HG03342 (cell line): ENCODE measurements around the gene DGCR2.

Experiments
- ATAC-seq: cut with Tn5 transposase; IDR thresholded peaks from one replicate; pipeline ENCODE4 v1.9.1; 2021; ENCODE audit warnings: mild to moderate bottlenecking, moderate library complexity; ENCODE audit not compliant: unreplicated experiment

The DGCR2 gene

DNA sequence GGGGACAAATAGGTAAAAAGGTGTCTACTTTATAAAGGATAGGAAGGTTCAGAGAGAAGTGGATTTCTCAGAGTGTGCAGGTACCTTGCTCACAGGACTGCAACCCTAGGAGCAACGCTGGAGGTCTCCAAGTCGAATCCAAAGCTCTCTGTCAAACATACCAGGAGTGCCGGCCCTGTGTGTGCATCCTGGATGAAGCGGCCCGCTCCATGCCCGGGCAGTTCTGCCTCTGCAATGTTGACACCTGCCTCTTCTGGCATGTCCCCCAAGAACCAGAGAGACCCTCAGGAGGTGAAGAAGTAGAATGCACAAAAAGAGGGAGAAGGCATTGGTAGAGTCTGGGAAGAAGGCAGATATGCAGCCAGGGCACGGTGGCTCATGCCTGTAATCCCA is 5.8 kb upstream of the DGCR2 start:
- no peak for ATAC-seq

DNA sequence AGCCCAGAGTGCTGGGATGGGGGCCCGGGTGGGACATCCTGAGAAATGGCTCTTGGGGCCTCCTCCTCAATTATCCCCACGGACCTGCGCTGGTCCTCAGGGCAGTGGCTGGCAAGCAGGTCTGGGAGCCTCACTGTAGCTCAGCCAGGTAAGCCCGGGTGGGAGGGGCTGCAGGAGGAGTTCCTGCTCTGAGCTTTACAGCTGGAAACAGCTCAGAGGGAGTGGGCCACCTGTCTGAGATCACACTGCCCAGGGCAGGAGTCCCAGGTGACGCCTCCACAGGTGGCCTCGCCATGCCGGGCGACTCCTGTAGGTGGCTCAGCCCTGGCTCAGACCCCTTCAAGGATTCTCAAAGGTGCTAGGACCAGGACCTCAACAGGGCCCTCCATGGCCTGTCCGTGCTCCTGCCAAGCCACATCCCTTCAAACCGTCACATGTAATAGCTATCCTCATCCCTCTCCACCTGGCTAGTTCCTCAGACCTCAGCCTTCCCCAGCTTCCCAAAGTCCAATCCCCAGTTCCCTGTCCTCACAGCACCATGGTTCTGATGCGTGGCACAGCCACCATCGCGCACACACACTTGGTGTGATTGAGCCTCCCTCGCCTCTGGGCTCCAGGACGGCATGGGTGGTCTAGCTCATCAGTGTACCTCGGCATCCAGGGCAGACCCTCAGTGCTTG is 5.3 kb upstream of the DGCR2 start:
- ATAC-seq = no peak

DNA sequence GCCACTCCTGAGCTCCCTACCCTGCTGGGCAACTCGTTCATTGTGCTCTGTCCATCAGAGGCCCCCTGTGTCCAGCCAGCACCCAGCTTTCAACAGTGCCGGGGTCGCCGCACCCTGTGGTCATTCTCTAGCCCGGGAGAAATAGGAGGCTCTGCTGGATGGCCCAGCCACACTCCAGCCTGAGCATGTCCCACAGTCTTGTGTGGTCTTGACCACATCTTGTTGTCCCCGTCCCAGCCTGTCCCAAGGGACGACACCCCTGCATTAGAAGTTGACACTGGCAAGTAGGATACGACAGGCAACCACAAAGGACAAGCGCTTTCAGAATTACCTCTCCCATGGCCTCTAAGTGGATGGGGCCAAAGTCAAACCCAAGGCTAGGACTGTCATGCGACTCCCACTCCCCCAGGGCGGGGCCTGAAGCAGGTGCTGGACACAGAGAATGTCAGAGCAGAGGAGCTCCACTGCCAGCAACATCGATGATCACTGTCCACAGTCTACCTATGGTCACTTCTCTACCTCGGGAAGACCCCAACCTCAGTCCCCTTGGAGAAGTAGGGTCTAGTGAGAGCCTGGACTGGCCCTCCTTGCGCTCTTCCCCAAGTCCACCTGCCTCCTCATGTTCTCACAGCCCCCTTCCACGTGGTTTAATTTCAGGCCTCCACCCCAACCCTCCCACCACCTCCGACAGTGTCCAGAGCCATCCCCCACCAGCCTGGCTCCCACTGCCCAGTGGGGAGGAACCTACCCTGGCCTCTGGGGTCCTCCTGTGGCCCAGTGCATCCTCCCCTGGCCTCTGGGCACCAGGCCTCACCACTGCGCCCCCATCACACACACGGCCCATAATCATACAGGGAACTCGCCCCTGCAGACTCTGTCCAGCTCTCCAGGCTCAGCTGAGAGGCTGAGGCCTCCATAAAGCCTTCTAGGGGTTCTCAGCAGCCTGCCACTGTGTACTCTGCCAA is 4.4 kb upstream of the DGCR2 start:
- ATAC-seq = no peak

DNA sequence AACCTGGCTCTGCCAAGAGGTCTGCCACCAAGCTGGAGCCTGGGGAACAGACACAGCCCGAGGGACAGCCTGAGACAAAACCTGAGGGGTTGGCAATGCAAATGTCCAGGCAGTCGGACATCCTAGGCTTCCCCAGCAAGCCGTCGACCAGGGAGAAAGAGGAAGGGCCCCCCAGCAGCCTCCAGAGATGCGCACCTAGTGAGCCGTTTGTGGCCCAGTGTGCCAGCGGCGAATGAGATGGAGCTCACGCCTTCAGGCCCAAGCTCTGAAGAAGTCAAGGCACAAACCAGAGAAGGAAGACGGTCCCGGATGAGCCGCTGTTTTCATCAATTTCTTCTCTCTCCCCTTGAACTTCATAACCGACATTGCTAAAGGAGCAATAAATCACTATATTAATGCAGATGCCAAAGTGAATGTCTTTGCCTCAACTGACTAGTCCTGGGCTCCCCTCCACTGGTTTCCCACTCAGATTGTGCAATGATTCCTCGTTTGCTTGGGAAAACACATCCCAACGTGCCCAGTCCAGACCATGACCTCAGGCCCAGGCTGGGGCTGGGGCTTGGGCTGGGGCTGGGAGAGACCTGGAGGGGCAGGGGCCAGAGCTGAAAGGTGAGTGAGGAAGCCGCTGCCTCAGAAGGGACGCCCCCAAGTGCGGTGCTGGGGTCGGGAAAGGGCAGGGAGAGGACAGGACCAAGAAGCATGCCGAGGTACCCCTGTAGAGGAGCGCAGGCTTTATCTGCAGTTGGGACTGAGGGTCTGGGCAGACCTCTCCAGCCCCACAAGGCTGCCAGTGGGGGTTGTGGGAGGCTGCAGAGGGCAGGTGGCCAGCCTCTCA is 3.5 kb upstream of the DGCR2 start:
- ATAC-seq = no peak

DNA sequence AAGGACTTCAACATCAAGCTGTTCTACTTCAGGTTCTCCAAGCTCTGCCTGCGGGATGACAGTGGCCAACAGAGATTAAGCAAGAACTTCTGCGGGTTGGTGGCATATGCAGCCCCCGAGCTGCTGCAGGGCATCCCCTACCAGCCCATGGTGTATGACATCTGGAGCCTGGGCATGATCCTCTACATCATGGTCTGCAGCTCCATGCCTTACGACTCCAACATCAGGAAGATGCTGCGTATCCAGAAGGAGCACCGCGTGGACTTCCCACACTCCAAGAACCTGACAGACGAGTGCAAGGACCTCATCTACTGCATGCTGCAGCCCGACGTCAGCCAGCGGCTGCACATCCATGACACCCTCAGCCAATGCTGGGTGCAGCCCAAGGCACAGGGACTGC is 2.8 kb upstream of the DGCR2 start:
- ATAC-seq = no peak

DNA sequence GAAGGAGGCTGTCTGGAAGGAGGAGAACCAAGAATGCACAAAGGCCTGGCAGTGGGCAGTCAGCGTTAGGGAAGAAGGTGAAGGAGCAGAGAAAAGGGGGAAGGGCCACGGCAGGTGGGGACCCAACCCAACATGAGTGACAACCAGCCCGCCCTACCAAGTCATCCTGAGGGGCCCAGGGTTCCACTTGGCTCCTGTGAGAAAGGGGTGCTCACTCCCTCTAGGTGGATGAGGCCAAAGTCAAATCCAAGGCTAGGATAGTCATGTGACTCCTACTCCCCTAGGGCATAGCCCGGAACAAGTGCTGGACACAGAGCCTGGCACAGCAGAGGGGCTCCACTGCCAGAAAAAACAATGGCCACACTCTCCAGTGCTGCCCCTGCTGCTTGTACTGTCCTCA is 2.2 kb upstream of the DGCR2 start:
- ATAC-seq = no peak

DNA sequence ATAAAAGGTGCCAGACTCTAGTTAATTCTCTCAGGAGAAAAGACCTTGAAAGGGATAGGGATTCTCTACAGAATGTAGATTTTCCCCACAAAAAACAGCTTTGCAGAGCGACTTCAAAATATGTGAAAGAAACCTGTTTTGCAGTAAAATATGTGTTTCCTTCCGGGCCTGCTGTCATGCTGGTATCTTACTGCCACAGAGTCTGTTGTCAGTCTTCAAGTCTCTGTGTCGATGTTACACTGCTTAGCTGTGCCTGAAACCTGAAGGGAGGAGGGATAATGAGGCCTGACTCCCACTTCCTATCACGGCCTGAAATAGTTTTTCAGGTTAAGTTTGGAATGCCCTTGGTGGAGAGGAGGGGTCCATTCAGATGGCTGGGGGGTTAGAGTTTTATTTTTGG is 1.7 kb upstream of the DGCR2 start:
- no peak for ATAC-seq

DNA sequence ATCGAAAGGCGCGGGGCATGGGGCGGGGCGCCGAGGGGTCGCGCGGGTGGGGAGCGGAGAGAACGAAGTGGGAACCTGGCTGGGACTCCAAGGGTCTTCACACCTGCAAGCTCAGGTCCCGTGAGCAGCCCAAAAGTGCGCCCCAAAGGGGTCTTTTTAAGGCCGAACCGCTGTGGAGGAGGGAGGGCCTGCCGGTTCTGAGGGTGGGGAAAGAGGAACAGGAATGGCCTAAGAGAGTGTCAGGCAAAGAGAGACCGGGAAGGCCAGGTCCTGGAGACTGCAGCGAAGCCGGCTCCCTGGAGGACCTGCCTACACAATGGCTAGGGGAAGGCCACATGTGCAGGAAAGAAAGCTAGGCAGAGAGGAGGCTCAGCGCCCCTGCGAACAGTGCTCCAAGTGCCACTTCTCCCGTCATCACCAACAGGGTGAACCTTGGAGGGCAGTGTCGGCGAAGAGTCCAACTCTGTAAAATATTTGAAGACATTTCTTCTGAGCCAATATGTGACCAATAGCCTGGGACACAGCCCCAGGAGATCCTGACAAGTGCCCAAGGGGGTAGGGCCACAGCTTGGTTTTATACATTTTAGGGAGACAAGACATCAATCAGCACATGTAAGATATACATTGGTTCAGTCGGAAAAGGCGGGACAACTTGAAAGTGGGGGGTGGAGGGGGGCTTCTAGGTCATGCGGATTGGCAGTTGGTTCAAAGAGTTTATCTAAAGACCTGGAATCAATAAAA is 710 bp upstream of the DGCR2 start:
- no peak for ATAC-seq

DNA sequence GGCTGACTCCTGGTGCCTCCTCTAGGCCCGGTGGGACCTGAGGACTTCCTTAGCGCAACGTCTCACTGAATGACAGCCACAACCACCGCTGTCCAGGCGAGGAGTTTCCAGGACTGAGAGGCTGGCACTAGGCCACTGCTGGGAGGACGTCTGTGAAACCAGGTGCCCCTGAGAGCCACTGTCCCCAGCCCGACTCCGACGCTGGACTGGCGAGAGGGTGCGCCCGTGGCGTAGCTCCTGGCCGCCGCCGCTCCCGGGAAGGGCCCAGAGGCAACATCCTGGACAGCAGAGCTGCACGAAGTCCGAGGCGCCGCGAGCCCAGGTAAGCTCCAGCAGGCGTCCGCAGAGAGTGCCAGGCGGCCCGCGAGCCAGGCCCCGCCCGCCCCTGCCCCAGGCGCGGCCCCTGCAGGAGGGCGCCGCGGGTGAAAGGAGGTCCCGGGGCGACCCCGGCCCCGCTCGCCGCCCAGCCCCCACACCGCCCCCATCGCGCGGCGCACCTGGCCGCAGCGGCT is 525 bp downstream of the DGCR2 start:
- ATAC-seq = peak; percentile 13

DNA sequence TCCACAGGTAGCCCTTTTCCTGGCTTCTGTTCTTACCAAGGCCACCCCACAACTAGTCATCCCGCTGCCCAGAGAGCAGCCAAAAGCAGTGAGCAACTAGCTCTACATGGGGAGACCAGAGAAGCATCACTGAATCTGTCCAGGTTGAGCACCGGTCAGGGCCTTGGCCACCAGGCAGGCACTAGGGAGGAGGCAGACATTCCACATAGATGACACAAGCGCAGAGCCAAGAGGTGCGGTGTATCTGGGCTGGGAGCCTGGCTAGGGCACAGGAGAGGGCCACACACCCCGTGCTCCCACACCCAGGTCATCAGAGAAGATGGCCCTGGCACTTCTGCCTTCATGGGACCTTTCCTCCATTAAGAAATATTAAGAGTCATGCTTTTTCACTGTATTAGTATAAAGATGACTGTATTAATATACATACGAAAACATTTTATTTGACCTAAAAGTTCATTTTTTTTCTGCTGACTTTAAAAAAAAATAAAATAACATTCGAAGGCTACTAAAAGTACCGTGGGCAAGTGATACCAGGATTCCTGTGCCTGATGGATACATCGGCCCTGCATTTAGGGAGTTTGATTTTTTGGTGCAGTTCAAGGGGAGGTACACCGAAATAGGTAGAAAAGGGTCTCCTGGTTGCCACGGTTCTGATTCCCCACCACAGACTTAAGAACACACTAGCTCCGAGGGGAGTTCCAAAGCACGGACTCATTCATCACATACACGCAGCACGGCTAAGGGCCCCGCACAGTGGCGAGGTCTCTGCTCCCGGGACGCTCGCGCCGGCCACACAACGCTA is 1.2 kb downstream of the DGCR2 start:
- ATAC-seq = peak; percentile 4

DNA sequence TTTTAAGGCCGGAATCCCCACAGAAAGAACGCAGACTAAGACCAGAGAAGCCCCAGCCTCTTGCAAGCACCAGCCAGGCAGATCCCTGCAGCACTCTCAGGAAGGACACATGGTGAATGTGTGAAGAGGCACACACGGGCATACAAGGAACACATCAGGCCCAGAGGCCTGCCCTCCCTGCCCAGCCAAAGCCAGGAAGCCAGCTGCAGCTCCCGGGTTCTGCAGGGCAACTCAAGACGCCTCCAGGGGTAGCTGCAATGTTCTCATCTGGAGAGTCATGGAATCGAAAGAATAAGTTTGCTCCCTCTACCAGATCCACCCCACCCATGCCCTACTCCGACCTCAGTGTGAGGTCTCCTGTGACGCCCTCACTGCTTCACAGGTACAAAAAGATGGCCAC is 2.3 kb downstream of the DGCR2 start:
- no peak for ATAC-seq

DNA sequence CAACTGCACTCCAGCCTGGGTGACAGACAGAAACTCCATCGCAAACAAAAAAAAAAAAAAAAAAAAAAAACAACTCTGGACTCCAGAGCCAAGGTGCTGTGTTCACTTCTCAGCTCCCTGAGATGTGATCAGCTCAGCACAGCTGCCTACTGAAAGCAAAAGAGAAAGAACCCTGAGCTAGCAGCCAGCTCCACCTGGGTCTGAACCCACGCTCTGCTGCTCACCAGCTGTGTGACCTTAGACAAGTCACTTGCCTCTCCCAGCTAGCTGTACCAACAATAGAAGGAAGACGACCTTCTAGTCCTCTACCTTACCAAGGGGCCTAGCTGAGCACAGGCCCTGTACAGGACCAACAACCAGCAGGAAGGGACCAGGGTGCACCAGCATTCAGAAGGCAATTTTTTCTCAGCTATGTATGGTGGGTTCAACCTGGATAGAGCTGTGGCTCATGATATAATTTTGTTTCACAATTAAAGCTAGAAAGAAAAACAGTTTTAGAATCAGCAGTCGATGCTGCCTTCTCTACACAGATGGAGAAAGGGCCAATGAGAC is 3.8 kb downstream of the DGCR2 start:
- ATAC-seq = peak; percentile 48

DNA sequence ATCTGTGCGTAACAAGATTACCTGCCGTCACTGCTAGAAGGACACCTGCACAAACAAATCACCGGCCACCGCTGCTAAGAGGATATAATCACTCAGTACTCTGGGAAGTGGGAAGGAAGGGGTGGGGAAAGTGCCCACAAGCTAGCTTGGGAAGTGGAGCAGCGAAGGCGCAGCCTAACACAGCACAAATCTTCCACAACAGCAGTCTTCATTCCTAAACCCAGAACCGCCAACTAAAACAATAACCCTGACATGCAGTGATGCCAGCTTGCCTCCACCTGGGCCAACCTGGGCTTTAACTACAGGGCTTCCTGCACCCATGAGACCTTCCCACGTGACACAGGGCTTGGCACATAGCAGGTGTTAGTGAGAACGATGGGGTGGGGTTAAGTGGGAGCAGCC is 5.1 kb downstream of the DGCR2 start:
- no peak for ATAC-seq

DNA sequence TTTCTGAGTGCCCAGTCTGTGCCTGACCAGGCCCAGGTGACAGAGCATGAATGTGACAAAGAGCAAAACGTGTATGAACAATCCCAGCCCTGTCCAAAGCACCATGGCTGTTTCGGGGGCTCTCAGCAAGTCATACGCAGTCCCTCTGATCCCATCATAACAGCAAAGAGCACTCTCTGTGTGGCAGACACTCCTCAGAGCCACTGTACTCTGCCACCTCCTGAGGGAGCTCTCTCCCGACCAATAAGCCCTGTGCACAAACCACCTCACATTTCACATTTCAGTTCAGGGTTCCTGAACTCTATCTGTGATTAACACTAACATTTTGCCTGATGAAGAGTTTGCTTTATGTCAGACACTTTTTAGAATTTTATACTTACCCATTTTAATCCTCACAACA is 6.6 kb downstream of the DGCR2 start:
- ATAC-seq = no peak

DNA sequence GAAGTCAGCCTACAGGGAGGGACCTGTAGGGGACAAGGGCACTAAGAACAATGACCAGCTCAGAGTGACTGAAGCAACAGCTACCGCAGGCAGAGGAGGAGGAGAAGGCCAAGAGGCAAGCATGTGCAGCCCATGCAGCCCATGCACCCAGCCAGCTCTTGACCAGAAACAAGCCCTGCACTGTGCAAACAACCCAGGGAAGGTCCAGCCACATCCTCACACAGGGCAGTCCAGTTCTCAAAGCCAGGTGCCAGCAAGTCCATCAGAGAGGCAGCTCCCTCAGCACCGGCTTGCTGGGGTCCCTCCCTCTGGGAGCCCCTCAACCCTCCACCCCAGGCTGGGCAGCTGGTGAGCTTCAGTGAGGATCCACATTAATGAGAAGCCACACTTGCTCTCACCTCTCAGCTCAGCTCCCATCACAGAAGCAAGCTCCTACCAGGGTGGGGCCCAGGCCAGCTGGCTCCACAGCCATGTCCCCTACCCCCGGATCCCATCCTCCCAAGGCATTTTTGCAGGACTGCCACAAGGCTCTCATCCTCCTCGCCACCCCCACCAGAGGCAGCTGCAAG is 7.1 kb downstream of the DGCR2 start:
- no peak for ATAC-seq

DNA sequence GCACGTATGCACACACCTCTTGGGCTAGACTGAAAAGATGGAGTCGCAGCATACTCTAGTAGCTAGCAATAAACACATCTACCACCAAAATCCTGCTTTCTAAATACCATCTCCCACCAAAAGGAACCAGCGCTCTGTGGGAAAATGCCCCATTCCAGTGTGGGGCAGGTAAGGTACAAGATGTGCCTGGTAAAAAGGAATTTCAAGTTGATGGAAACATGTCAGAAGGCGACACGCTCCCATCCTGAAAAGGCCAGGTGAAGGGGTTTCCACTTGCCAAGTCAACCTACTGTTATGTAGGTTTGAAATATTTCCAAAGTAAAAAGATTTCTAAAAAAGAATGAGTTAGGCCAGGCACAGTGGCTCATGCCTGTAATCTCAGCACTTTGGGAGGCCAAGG is 8.8 kb downstream of the DGCR2 start:
- no peak for ATAC-seq

DNA sequence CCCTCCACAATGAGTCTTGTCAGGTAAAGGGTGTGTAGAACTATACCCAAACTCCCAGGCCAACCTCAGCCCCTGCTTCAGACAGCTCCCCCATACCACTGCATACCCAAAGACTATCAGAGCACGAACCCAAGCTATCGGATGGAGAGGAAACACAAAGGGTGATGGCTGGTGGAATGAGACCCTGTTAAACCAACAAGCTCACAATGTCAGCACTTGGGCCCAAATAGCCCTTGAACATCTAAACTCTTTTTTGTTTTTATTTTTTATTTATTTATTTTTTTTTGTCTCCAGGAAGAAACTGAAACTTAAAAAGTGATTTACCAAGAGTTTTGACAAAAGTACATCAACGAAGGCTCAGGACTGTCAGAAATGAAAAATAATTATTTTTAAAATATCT is 10.6 kb downstream of the DGCR2 start:
- no peak for ATAC-seq

DNA sequence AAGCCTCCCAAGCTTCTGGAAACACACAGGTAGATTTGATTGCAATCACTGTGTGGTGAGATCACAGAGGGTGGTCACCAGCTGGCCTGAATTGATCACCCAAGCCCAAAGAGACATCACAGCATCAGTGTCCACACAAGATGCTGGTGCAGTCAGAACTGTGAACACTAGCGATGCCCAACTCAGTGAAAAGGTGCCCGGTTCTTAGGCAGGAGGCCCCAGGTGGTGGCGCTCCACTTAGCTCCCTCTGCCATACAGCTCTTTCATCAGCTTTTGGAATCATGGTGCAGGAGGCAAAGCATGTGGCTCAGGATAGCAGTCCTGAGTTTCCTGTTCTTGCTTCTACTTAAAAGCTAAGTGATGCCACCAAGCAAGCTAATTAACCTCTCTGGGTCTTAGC is 11.1 kb downstream of the DGCR2 start:
- no peak for ATAC-seq

DNA sequence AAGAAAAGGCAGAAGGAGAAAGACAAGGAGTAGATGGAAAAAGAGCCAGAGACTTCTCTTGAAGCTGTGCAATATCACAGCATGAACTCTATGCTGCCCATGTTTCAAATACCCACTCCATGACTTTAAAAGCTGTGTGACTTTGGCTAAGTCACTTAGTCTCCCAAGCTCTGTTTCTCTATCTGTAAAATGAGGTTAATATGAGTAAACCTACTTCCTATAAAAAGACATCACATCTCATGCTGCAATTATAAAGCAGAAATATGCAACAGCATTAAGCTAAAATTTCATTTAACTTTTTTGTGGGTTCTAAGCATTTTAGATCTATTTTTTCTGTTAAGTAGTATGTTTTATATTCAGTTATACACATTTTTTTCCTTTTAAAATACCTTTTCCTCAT is 11.6 kb downstream of the DGCR2 start:
- ATAC-seq = no peak
